ENCODE results near the gene KPTN.

The KPTN gene

DNA sequence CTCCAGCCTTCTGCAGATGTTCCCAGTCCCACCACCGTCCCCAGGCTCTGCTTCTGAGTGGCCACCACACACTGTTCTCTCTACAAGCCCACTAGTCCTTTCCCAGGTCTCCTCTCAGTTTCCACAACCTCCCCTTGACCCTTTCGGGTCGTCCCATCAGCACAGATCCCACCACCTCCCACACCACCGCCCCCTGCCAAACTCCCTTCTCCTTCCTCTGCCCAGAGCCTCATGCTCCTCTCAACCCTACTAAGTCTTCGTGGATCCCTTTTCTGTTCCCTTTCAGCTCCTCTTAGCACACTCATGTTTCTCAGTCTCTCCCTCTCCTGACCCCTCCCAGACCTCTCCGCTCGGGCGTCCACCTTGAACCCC, 28.9 kb upstream of the KPTN start:
- peak in 1 of 2 experiments; percentile 40 for DNase-seq
- TF ChIP-seq GATA1 (IDR thresholded peaks at IDR 0.05; ENCODE audit: low read depth, low read length) (no peak), POLR2A (IDR thresholded peaks at IDR 0.05; ENCODE audit: low read length) (no peak)

DNA sequence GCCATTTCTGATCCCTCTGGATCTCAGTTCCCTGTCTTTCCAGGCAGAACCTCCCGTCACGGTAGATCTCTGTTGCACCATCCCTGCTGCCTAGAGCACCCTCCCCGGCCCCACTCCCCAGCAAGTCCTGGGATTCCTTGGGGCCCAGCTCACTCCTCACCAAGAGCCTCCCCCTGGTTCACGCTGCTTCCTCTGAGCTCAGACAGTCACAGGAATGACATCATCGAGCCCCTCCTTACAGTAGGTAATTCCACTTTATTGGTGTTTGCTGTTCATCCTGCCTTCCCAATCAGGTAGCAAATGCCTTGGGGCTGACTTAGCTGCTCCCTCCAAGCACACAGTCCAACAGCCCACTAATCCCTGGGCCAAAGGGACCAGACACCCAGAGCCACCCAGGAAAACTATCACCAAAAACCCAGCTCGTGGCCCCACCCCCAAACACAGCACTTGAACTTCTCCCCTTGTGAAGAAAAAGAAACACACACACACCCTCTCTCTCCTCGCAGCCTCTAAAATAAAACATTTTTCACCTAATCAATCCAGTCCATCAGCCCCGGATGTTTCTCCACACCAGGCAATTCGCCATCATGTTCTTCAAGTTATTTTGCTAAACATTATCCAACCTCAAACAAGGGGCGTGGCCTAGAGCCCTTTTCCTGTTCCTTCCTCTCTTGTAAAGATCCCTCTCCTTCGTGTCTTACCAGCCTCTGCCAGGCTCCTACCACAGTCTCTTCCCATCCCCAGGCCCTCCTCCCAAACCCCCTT, 28.3 kb upstream of the KPTN start:
- DNase-seq = peak; percentile 28 to 56

DNA sequence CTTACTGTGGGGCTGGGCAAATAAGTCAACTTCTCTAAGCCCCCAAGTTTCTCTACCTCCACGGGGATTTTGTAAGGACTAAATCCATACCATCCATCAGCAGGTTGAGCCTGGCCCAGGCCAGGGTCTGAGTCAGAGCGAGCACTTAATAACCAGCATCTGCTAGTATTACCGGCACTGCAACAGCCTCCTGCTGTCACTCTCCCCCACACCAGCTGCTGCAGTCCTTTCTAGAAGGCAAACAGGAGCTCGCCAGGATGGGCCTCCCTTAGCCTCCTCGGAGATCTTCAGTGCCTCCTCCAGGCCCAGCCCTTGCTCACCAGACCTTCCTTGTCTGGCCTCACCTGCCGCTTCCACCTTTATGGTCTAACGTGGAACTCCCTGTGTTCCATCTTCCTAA, 27.7 kb upstream of the KPTN start:
- no peak for TF ChIP-seq GATA1 (IDR thresholded peaks at IDR 0.05; ENCODE audit: low read depth, low read length)
- TF ChIP-seq POLR2A (IDR thresholded peaks at IDR 0.05; ENCODE audit: low read length) = no peak
- DNase-seq = no peak

More for the DNA sequence above, 28.3 kb upstream of the KPTN start:
- no peak for TF ChIP-seq GATA1 (IDR thresholded peaks at IDR 0.05; ENCODE audit: low read depth, low read length)
- TF ChIP-seq POLR2A (IDR thresholded peaks at IDR 0.05; ENCODE audit: low read length) = no peak

GRCh38 chr19:47511128-47511517, 27.1 kb upstream of the KPTN start:
- no peak for DNase-seq
- TF ChIP-seq POLR2A (IDR thresholded peaks at IDR 0.05; ENCODE audit: low read length) = no peak
- no peak for TF ChIP-seq GATA1 (IDR thresholded peaks at IDR 0.05; ENCODE audit: low read depth, low read length)

GRCh38 chr19:47510516-47511127, 26.6 kb upstream of the KPTN start:
- no peak for DNase-seq
- TF ChIP-seq GATA1 (IDR thresholded peaks at IDR 0.05; ENCODE audit: low read depth, low read length) (no peak), POLR2A (IDR thresholded peaks at IDR 0.05; ENCODE audit: low read length) (no peak)

GRCh38 chr19:47509973-47510372, 26.0 kb upstream of the KPTN start:
- no peak for DNase-seq
- TF ChIP-seq GATA1 (IDR thresholded peaks at IDR 0.05; ENCODE audit: low read depth, low read length) (no peak), POLR2A (IDR thresholded peaks at IDR 0.05; ENCODE audit: low read length) (no peak)

DNA sequence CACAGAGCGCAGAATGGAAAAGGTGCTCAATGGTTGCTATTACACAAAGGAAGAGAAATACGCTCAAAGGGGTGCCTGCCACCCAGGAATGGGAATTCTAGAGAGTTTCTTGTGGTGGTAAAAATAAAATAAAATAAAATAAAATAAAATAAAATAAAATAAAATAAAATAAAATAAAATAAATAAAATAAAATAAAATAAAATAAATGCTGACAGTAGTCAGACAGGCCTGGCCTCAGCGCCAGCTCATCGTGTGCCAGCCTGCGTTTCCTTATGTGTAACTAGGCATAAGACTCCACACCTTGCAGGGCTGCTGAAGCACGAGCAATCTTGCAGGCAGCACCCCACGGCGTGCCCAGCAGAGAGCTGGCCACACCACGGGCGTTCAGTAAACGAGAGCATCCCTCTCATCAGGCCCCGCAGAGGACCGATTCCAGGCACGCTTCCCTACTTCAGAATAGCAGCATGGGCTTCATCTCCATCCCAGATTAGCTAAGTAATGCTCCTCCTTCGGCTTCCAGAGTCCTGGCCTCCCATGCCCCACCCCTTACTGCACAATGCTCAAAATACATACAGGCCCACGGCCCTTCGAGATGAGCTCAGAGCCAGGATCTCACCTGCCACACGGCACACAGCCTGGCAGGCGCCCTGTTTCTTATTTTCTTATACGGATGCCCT, 25.3 kb upstream of the KPTN start:
- no peak for DNase-seq
- TF ChIP-seq POLR2A (IDR thresholded peaks at IDR 0.05; ENCODE audit: low read length) = no peak
- TF ChIP-seq GATA1 (IDR thresholded peaks at IDR 0.05; ENCODE audit: low read depth, low read length) = no peak

DNA sequence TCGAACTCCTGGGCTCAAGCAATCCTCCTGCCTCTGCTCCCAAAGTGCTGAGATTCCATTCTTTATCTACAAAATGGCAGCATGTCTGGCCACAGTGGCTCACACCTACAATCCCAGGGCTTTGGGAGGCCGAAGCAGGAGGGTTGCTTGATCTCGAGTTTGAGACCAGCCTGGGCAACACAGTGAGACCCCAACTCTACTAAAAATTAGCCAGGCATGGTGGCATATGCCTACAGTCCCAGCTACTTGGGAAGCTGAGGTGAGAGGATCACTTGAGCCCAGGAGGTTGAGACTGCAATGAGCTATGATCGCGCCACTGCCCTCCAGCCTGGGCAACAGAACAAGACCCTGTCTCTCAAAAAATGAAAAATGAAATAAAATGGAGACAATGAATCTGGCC, 24.7 kb upstream of the KPTN start:
- TF ChIP-seq GATA1 (IDR thresholded peaks at IDR 0.05; ENCODE audit: low read depth, low read length) (no peak), POLR2A (IDR thresholded peaks at IDR 0.05; ENCODE audit: low read length) (no peak)

GRCh38 chr19:47507924-47508553, 24.0 kb upstream of the KPTN start:
- TF ChIP-seq POLR2A (IDR thresholded peaks at IDR 0.05; ENCODE audit: low read length) (no peak), GATA1 (IDR thresholded peaks at IDR 0.05; ENCODE audit: low read depth, low read length) (no peak)

More for the DNA sequence above, 24.7 kb upstream of the KPTN start:
- no peak for DNase-seq

DNA sequence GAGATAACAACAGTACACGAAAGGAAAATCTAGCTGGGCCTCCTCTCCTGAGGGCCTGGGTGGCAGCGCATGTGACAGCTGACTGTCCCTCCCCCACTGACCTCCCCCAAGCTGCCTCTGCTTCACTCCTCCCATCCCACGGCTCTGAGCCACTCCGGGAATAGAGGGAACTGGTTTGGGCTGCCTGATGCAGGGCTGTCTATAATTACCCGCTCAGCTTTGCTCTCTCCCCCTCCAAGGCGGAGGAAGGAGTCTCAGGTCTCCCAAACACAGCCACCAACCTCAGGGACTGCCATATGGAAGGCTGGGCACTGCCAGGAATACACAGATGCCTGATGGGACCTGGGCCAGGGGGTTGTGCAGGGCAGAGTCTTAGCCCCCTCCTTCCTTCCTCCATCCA, 23.0 kb upstream of the KPTN start:
- TF ChIP-seq POLR2A (IDR thresholded peaks at IDR 0.05; ENCODE audit: low read length) (no peak), GATA1 (IDR thresholded peaks at IDR 0.05; ENCODE audit: low read depth, low read length) (no peak)
- no peak for DNase-seq

More at GRCh38 chr19:47507924-47508553, 24.0 kb upstream of the KPTN start:
- no peak for DNase-seq

- no peak for DNase-seq
Measured at GRCh38 chr19:47506459-47506858, 22.4 kb upstream of the KPTN start.

GRCh38 chr19:47505506-47505905, 21.5 kb upstream of the KPTN start:
- DNase-seq = no peak
- TF ChIP-seq GATA1 (IDR thresholded peaks at IDR 0.05; ENCODE audit: low read depth, low read length) = no peak
- no peak for TF ChIP-seq POLR2A (IDR thresholded peaks at IDR 0.05; ENCODE audit: low read length)

More at GRCh38 chr19:47506459-47506858, 22.4 kb upstream of the KPTN start:
- TF ChIP-seq GATA1 (IDR thresholded peaks at IDR 0.05; ENCODE audit: low read depth, low read length) = no peak
- no peak for TF ChIP-seq POLR2A (IDR thresholded peaks at IDR 0.05; ENCODE audit: low read length)

- no peak for DNase-seq
- TF ChIP-seq POLR2A (IDR thresholded peaks at IDR 0.05; ENCODE audit: low read length) (no peak), GATA1 (IDR thresholded peaks at IDR 0.05; ENCODE audit: low read depth, low read length) (no peak)
Measured at GRCh38 chr19:47503826-47504150, 19.8 kb upstream of the KPTN start.

All from erythroblast (primary cell).